Liver (tissue), 9 donors: Measurements from ENCODE around the gene KCTD19. TPM values are rescaled to one million over a fixed set of nuclear protein-coding genes. Genes with fewer than 3 reads are reported as not detected.

Experiments
- DNase-seq: peaks from one replicate; pipeline ENCODE4 v3.0.0-alpha.2; 2017; ENCODE audit warnings: low spot score
- H3K27ac ChIP-seq, 2 donors: one replicate each; pipeline ENCODE4 v1.7.0; 2013; ENCODE audit warnings: inconsistent platforms in 2 of 2, low read length in 2 of 2, control low read depth in 1 of 2, low read depth in 1 of 2, mild to moderate bottlenecking in 1 of 2
- H3K27me3 ChIP-seq, 4 donors: one replicate each; pipeline versions ENCODE4 v1.6.1 to v1.7.0; 2013; ENCODE audit warnings: low read length in 3 of 4, inconsistent platforms in 1 of 4, mild to moderate bottlenecking in 1 of 4, moderate library complexity in 1 of 4; ENCODE audit not compliant: control insufficient read depth in 4 of 4, insufficient read depth in 4 of 4
- H3K36me3 ChIP-seq, 4 donors: one replicate each; pipeline versions ENCODE4 v1.6.1 to v1.7.0; 2013; ENCODE audit warnings: low read length in 3 of 4, mild to moderate bottlenecking in 3 of 4, low read depth in 1 of 4, moderate library complexity in 1 of 4; ENCODE audit not compliant: control insufficient read depth in 4 of 4, insufficient read depth in 3 of 4
- H3K4me1 ChIP-seq, 4 donors: one replicate each; pipeline versions ENCODE4 v1.6.1 to v1.7.0; 2013; ENCODE audit warnings: low read length in 3 of 4, mild to moderate bottlenecking in 3 of 4, moderate library complexity in 1 of 4; ENCODE audit not compliant: control insufficient read depth in 4 of 4, insufficient read depth in 4 of 4
- H3K4me3 ChIP-seq, 3 donors: one replicate each; pipeline versions ENCODE4 v1.6.1 to v1.7.0; 2013; ENCODE audit warnings: low read length in 3 of 3, control low read depth in 1 of 3, low read depth in 1 of 3, mild to moderate bottlenecking in 1 of 3
- H3K9ac ChIP-seq, 2 donors: one replicate each; pipeline ENCODE4 v1.7.0; 2013; ENCODE audit warnings: low read length in 2 of 2, mild to moderate bottlenecking in 2 of 2, moderate library complexity in 2 of 2, control low read depth in 1 of 2, low read depth in 1 of 2
- H3K9me3 ChIP-seq, 4 donors: one replicate each; pipeline versions ENCODE4 v1.6.1 to v1.7.0; 2013; ENCODE audit warnings: low read length in 3 of 4; ENCODE audit not compliant: control insufficient read depth in 4 of 4
- EGR1 ChIP-seq, 2 donors: IDR thresholded peaks; 2 replicates each; pipeline ENCODE4 v1.6.1; 2016 to 2018; ENCODE audit warnings: antibody characterized with exemption in 2 of 2, low read depth in 2 of 2
- FOXA1 ChIP-seq: IDR thresholded peaks from 2 replicates; pipeline ENCODE4 v1.6.1; 2016; ENCODE audit warnings: antibody characterized with exemption
- FOXA2 ChIP-seq: IDR thresholded peaks from 2 replicates; pipeline ENCODE4 v1.6.1; 2016; ENCODE audit warnings: antibody characterized with exemption
- GABPA ChIP-seq, 2 donors: IDR thresholded peaks in 1 of 2; conservative IDR thresholded peaks in 1 of 2; 2 replicates each; pipeline ENCODE4 v1.6.1; 2016; ENCODE audit warnings: antibody characterized with exemption in 2 of 2, mild to moderate bottlenecking in 1 of 2, moderate library complexity in 1 of 2
- HNF4A ChIP-seq, 2 donors: conservative IDR thresholded peaks; 2 replicates each; pipeline ENCODE4 v1.6.1; 2016; ENCODE audit warnings: antibody characterized with exemption in 2 of 2, mild to moderate bottlenecking in 2 of 2
- HNF4G ChIP-seq: IDR thresholded peaks from 2 replicates; pipeline ENCODE4 v1.6.1; 2016; ENCODE audit warnings: antibody characterized with exemption
- NR2F2 ChIP-seq: IDR thresholded peaks from 2 replicates; pipeline ENCODE4 v1.6.1; 2016; ENCODE audit warnings: antibody characterized with exemption
- RAD21 ChIP-seq, 2 donors: IDR thresholded peaks; 2 replicates each; pipeline ENCODE4 v1.6.1; 2016; ENCODE audit warnings: antibody characterized with exemption in 2 of 2, mild to moderate bottlenecking in 2 of 2
- RXRA ChIP-seq, 2 donors: IDR thresholded peaks; 2 replicates each; pipeline ENCODE4 v1.6.1; 2017 to 2018; ENCODE audit warnings: antibody characterized with exemption in 2 of 2, mild to moderate bottlenecking in 1 of 2
- SP1 ChIP-seq: IDR thresholded peaks from 2 replicates; pipeline ENCODE4 v1.6.1; 2018; ENCODE audit warnings: antibody characterized with exemption, mild to moderate bottlenecking
- TAF1 ChIP-seq: conservative IDR thresholded peaks from 2 replicates; pipeline ENCODE4 v1.6.1; 2016; ENCODE audit warnings: antibody characterized with exemption, mild to moderate bottlenecking
- YY1 ChIP-seq: IDR thresholded peaks from 2 replicates; pipeline ENCODE4 v1.6.1; 2016; ENCODE audit warnings: antibody characterized with exemption, mild to moderate bottlenecking
- WGBS: extraction: QIAGEN DNeasy Blood & Tissue Kit; methylation state at CpG from one replicate; pipeline ENCODE4 v1.1.7; 2013; 5-methylcytosine and 5-hydroxymethylcytosine counted together
- polyA plus RNA-seq, 2 donors: library from polyadenylated mRNA; stranded (reverse) in 1 of 2; unstranded in 1 of 2; fragments of 200-250 nt in 1 of 2; fragments of >200 nt in 1 of 2; fragmentation: Nextera tagmentation in 1 of 2; extraction: Ambion mirVana in 1 of 2; gene quantifications; one replicate each; pipeline versions ENCODE4 v1.2.1 to v1.2.3, GENCODE V29; 2013 to 2015
- total RNA-seq, 2 donors: library from RNA; depleted of rRNA; stranded (reverse); fragments of >200 nt; gene quantifications; one replicate each; pipeline ENCODE4 v1.2.3, GENCODE V29; 2014
- TF ChIP-seq, protein P1 (sequence below): IDR thresholded peaks from 2 replicates; pipeline ENCODE4 v1.6.1; 2016; ENCODE audit warnings: antibody characterized with exemption
- TF ChIP-seq, protein P2 (sequence below): IDR thresholded peaks from 2 replicates; pipeline ENCODE4 v1.6.1; 2016; ENCODE audit warnings: antibody characterized with exemption
- TF ChIP-seq, protein P3 (sequence below): fragments of 150-350 bp; IDR thresholded peaks from 2 replicates; pipeline ENCODE4 v1.5.1; 2017; ENCODE audit warnings: improper control_type of control experiment, low read depth, low read length; ENCODE audit not compliant: missing input control
- TF ChIP-seq, protein P4 (sequence below): IDR thresholded peaks from 2 replicates; pipeline ENCODE4 v1.6.1; 2016; ENCODE audit warnings: antibody characterized with exemption, mild to moderate bottlenecking
- TF ChIP-seq, protein P5 (sequence below): IDR thresholded peaks from 2 replicates; pipeline ENCODE4 v1.6.1; 2016; ENCODE audit warnings: antibody characterized with exemption
- donor health status: healthy.
- donor health status: healthy.
- donor health status: healthy.
- donor health status: healthy.
- donor health status: healthy.

Gene KCTD19
- total and polyA plus RNA-seq, 4 donors = 0.28 TPM; not detected in 3

DNA sequence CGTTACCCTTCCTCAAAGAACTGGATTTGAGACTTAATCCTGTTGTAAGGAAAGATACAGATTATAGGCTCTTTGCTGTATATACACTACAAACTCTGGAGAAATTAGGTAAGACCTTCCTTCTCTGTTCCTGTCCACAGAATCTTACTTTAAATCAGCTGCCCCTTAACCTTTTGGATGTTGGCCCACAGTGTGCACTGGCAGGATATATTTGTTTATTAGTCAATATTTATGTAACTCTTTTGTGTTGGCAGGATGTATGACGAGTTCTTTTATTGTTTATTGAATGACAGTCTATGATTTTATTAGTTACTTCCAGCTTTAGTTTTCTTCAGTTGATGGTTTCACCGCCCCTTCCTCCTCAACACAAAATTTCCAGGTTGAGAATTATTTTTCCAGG, 19.8 kb upstream of the KCTD19 start:
- Histone ChIP-seq H3K9ac (no peak overlapping the region), H3K27me3 (no peaks in the 10 kb centered on the region), H3K27ac (no peak overlapping the region), H3K36me3 (no peaks in the 10 kb centered on the region), H3K4me1 (peaks cover 0 to 6% (median 2%) of the 10 kb centered on the region in 4 donors), H3K9me3 (no peaks in the 10 kb centered on the region), H3K4me3 (no peak overlapping the region)
- 71% methylated on average over 3 of the region's 3 CpGs for WGBS
- DNase-seq = no peak
- TF ChIP-seq, protein P1, sequence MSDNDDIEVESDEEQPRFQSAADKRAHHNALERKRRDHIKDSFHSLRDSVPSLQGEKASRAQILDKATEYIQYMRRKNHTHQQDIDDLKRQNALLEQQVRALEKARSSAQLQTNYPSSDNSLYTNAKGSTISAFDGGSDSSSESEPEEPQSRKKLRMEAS = no peak
- TF ChIP-seq, protein P2, sequence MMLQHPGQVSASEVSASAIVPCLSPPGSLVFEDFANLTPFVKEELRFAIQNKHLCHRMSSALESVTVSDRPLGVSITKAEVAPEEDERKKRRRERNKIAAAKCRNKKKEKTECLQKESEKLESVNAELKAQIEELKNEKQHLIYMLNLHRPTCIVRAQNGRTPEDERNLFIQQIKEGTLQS = no peak
- TF ChIP-seq HNF4A (conservative IDR thresholded peaks at IDR 0.05) = peak; percentile 30 to 33
- TF ChIP-seq RXRA (IDR thresholded peaks at IDR 0.05) = peak in 1 of 2 donors; percentile 35
- TF ChIP-seq, protein P3, sequence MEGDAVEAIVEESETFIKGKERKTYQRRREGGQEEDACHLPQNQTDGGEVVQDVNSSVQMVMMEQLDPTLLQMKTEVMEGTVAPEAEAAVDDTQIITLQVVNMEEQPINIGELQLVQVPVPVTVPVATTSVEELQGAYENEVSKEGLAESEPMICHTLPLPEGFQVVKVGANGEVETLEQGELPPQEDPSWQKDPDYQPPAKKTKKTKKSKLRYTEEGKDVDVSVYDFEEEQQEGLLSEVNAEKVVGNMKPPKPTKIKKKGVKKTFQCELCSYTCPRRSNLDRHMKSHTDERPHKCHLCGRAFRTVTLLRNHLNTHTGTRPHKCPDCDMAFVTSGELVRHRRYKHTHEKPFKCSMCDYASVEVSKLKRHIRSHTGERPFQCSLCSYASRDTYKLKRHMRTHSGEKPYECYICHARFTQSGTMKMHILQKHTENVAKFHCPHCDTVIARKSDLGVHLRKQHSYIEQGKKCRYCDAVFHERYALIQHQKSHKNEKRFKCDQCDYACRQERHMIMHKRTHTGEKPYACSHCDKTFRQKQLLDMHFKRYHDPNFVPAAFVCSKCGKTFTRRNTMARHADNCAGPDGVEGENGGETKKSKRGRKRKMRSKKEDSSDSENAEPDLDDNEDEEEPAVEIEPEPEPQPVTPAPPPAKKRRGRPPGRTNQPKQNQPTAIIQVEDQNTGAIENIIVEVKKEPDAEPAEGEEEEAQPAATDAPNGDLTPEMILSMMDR = no peak
- no peak for TF ChIP-seq HNF4G

DNA sequence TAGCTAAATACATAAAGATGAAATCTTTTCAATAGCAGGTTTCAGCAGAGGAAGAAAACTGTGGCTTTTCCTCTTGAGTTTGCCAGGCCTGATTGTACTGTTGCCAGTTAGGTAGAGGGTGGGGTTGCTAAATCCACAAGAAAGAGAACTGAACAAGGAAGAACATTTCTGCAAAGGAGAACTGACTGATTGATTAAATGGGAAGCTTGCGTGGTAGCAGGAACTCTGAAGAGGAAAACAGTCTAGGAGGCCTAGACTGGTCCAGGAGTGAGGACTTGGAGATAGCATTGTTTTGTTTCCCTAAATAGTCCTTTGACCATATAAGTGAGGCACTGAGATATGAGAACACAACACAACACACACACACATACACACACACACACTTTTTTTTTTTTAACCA, 18.9 kb upstream of the KCTD19 start:
- TF ChIP-seq HNF4G = no peak
- TF ChIP-seq YY1 = no peak
- TF ChIP-seq, protein P4, sequence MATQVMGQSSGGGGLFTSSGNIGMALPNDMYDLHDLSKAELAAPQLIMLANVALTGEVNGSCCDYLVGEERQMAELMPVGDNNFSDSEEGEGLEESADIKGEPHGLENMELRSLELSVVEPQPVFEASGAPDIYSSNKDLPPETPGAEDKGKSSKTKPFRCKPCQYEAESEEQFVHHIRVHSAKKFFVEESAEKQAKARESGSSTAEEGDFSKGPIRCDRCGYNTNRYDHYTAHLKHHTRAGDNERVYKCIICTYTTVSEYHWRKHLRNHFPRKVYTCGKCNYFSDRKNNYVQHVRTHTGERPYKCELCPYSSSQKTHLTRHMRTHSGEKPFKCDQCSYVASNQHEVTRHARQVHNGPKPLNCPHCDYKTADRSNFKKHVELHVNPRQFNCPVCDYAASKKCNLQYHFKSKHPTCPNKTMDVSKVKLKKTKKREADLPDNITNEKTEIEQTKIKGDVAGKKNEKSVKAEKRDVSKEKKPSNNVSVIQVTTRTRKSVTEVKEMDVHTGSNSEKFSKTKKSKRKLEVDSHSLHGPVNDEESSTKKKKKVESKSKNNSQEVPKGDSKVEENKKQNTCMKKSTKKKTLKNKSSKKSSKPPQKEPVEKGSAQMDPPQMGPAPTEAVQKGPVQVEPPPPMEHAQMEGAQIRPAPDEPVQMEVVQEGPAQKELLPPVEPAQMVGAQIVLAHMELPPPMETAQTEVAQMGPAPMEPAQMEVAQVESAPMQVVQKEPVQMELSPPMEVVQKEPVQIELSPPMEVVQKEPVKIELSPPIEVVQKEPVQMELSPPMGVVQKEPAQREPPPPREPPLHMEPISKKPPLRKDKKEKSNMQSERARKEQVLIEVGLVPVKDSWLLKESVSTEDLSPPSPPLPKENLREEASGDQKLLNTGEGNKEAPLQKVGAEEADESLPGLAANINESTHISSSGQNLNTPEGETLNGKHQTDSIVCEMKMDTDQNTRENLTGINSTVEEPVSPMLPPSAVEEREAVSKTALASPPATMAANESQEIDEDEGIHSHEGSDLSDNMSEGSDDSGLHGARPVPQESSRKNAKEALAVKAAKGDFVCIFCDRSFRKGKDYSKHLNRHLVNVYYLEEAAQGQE = no peak
- TF ChIP-seq RXRA (IDR thresholded peaks at IDR 0.05) = no peak
- TF ChIP-seq, protein P5, sequence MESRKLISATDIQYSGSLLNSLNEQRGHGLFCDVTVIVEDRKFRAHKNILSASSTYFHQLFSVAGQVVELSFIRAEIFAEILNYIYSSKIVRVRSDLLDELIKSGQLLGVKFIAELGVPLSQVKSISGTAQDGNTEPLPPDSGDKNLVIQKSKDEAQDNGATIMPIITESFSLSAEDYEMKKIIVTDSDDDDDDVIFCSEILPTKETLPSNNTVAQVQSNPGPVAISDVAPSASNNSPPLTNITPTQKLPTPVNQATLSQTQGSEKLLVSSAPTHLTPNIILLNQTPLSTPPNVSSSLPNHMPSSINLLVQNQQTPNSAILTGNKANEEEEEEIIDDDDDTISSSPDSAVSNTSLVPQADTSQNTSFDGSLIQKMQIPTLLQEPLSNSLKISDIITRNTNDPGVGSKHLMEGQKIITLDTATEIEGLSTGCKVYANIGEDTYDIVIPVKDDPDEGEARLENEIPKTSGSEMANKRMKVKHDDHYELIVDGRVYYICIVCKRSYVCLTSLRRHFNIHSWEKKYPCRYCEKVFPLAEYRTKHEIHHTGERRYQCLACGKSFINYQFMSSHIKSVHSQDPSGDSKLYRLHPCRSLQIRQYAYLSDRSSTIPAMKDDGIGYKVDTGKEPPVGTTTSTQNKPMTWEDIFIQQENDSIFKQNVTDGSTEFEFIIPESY = no peak
- no peak for TF ChIP-seq GABPA (IDR thresholded peaks at IDR 0.05 in 1 of 2, conservative IDR thresholded peaks at IDR 0.05 in 1 of 2)
- no peak for TF ChIP-seq NR2F2
- no peak for TF ChIP-seq RAD21 (IDR thresholded peaks at IDR 0.05)
- TF ChIP-seq, protein P1 = no peak
- no peak for TF ChIP-seq HNF4A (conservative IDR thresholded peaks at IDR 0.05)
- TF ChIP-seq FOXA1 = no peak
- TF ChIP-seq EGR1 (IDR thresholded peaks at IDR 0.05; ENCODE audit: low read depth in 2 of 2) = no peak
- no peak for TF ChIP-seq SP1
- no peak for TF ChIP-seq FOXA2
- TF ChIP-seq, protein P3 = no peak
- no peak for TF ChIP-seq TAF1
- Histone ChIP-seq H3K9me3 (no peaks in the 10 kb centered on the region), H3K27ac (no peak overlapping the region), H3K27me3 (no peaks in the 10 kb centered on the region), H3K9ac (no peak overlapping the region), H3K4me1 (peaks cover 0 to 6% (median 2%) of the 10 kb centered on the region in 4 donors), H3K36me3 (no peaks in the 10 kb centered on the region), H3K4me3 (no peak overlapping the region)
- 74% methylated on average over 1 of the region's 1 CpG for WGBS
- DNase-seq = no peak
